CD14-positive monocyte (primary cell): ENCODE measurements around the gene KIFC3. TPM values are rescaled to one million over a fixed set of nuclear protein-coding genes. Genes with fewer than 3 reads are reported as not detected.

Experiments used
- DNase-seq, 3 donors: peaks; one replicate each; pipeline ENCODE4 v3.0.0-alpha.2; 2011 to 2022
- H2AFZ ChIP-seq: 2 replicates; pipeline ENCODE4 v1.6.0; 2012; ENCODE audit warnings: mild to moderate bottlenecking, low read depth, low read length, inconsistent platforms; ENCODE audit not compliant: insufficient read depth, poor library complexity, severe bottlenecking
- H3K27ac ChIP-seq, 2 donors: 1 replicate in 1 of 2; 2 replicates in 1 of 2; pipeline ENCODE4 v1.5.1; 2012 to 2013; ENCODE audit warnings: low read length in 2 of 2, control low read depth in 1 of 2, inconsistent platforms in 1 of 2, low read depth in 1 of 2, mild to moderate bottlenecking in 1 of 2
- H3K27me3 ChIP-seq, 2 donors: one replicate each; pipeline versions ENCODE4 v1.6.0 to v1.6.1; 2011 to 2013; ENCODE audit warnings: low read length in 2 of 2; ENCODE audit not compliant: control insufficient read depth in 2 of 2, insufficient read depth in 2 of 2
- H3K36me3 ChIP-seq, 2 donors: replicated peaks in 1 of 2; 1 replicate in 1 of 2; 2 replicates in 1 of 2; pipeline versions ENCODE4 v1.5.1 to v1.6.1; 2012 to 2013; ENCODE audit warnings: low read length in 2 of 2, control low read depth in 1 of 2, inconsistent platforms in 1 of 2, mild to moderate bottlenecking in 1 of 2; ENCODE audit not compliant: insufficient read depth in 2 of 2, control insufficient read depth in 1 of 2
- H3K4me1 ChIP-seq, 2 donors: 1 replicate in 1 of 2; 2 replicates in 1 of 2; pipeline versions ENCODE4 v1.5.1 to v1.6.1; 2012 to 2013; ENCODE audit warnings: low read length in 2 of 2, control low read depth in 1 of 2, inconsistent platforms in 1 of 2, mild to moderate bottlenecking in 1 of 2, moderate library complexity in 1 of 2; ENCODE audit not compliant: insufficient read depth in 2 of 2, control insufficient read depth in 1 of 2
- H3K4me2 ChIP-seq: replicated peaks from 2 replicates; pipeline ENCODE3; 2012; ENCODE audit warnings: low read length, moderate library complexity, mild to moderate bottlenecking; ENCODE audit not compliant: poor library complexity, severe bottlenecking; ENCODE audit errors: extremely low read depth
- H3K4me3 ChIP-seq, 3 experiments: fragments of 200-600 bp in 1 of 3; sonication (generic) in 1 of 3; replicated peaks in 1 of 3; 1 replicate in 2 of 3; 2 replicates in 1 of 3; pipeline ENCODE4 v1.5.1; 2011 to 2013; ENCODE audit warnings: low read length in 3 of 3, mild to moderate bottlenecking in 3 of 3, control low read depth in 2 of 3, low read depth in 2 of 3, inconsistent platforms in 1 of 3, moderate library complexity in 1 of 3
- H3K79me2 ChIP-seq: 2 replicates; pipeline ENCODE4 v1.6.0; 2012; ENCODE audit warnings: mild to moderate bottlenecking, control low read depth, inconsistent platforms, low read length, moderate library complexity; ENCODE audit not compliant: insufficient read depth
- H3K9ac ChIP-seq: 2 replicates; pipeline ENCODE4 v1.6.0; 2017; ENCODE audit warnings: low read length, mild to moderate bottlenecking; ENCODE audit not compliant: insufficient read depth, poor library complexity, severe bottlenecking
- H3K9me3 ChIP-seq, 2 donors: replicated peaks in 1 of 2; 1 replicate in 1 of 2; 2 replicates in 1 of 2; pipeline versions ENCODE4 v1.5.1 to v1.6.1; 2012 to 2013; ENCODE audit warnings: low read length in 2 of 2, control low read depth in 1 of 2; ENCODE audit not compliant: control insufficient read depth in 1 of 2, insufficient read depth in 1 of 2
- H4K20me1 ChIP-seq: 2 replicates; pipeline ENCODE4 v1.6.0; 2012; ENCODE audit warnings: mild to moderate bottlenecking, low read length, control low read depth, moderate library complexity; ENCODE audit not compliant: insufficient read depth
- H3K27ac Mint-ChIP-seq, 7 donors: one replicate each; pipeline ENCODE4 v1.8.0; 2020; ENCODE audit warnings: mild to moderate bottlenecking in 7 of 7, mixed read lengths in 7 of 7, moderate library complexity in 6 of 7, inconsistent platforms in 2 of 7
- H3K27me3 Mint-ChIP-seq, 3 donors: one replicate each; pipeline ENCODE4 v1.8.0; 2021 to 2022; ENCODE audit warnings: low read depth in 3 of 3, mild to moderate bottlenecking in 3 of 3, mixed read lengths in 3 of 3, moderate library complexity in 3 of 3, inconsistent platforms in 1 of 3
- H3K36me3 Mint-ChIP-seq, 2 donors: one replicate each; pipeline ENCODE4 v1.8.0; 2020; ENCODE audit warnings: mixed read lengths in 2 of 2, inconsistent platforms in 1 of 2, mild to moderate bottlenecking in 1 of 2
- H3K4me1 Mint-ChIP-seq: one replicate; pipeline ENCODE4 v1.8.0; 2020; ENCODE audit warnings: mild to moderate bottlenecking, mixed read lengths
- H3K4me3 Mint-ChIP-seq, 2 donors: one replicate each; pipeline ENCODE4 v1.8.0; 2020; ENCODE audit warnings: mild to moderate bottlenecking in 2 of 2, mixed read lengths in 2 of 2, moderate library complexity in 1 of 2
- H3K9me3 Mint-ChIP-seq, 7 donors: one replicate each; pipeline ENCODE4 v1.8.0; 2020 to 2022; ENCODE audit warnings: mixed read lengths in 7 of 7, mild to moderate bottlenecking in 6 of 7, moderate library complexity in 6 of 7, inconsistent platforms in 2 of 7
- WGBS: methylation state at CpG from one replicate; pipeline ENCODE4 v1.1.5; 2013; ENCODE audit warnings: missing lambda C conversion rate; ENCODE audit not compliant: insufficient coverage; 5-methylcytosine and 5-hydroxymethylcytosine counted together
- intact Hi-C, 2 donors: fragments of 100-400 bp; cut with micrococcal nuclease; formaldehyde crosslinking; loops; one replicate each; pipeline versions ENCODE4 v1.15.0 to v1.15.1; 2023
- polyA minus RNA-seq: library from RNA; depleted of rRNA, polyadenylated mRNA; stranded (reverse); fragments of >200 nt; gene quantifications from 2 replicates; pipeline ENCODE4 v1.2.3, GENCODE V29; 2012
- polyA plus RNA-seq, 3 donors: library from polyadenylated mRNA; depleted of rRNA in 1 of 3; unstranded in 2 of 3; stranded (reverse) in 1 of 3; fragments of 300-500 nt in 2 of 3; fragments of >200 nt in 1 of 3; fragmentation: Illumina TruSeq in 2 of 3; gene quantifications; 1 replicate in 2 of 3; 2 replicates in 1 of 3; pipeline ENCODE4 v1.2.3, GENCODE V29; 2012 to 2021
- total RNA-seq, 12 experiments: library from RNA in 1 of 12; stranded (reverse) in 1 of 12; fragments of 120-200 nt in 1 of 12; gene quantifications; one replicate each; pipeline ENCODE4 v1.2.4 and lab custom pipeline; 2013 to 2026; ENCODE audit warnings: mixed read lengths in 6 of 12, inconsistent platforms in 1 of 12
- TF ChIP-seq, protein P1 (sequence below): fragments of 200-600 bp; IDR thresholded peaks from one replicate; pipeline ENCODE4 v1.8.0; 2022; ENCODE audit warnings: antibody characterized with exemption, mild to moderate bottlenecking

Gene KIFC3, protein sequence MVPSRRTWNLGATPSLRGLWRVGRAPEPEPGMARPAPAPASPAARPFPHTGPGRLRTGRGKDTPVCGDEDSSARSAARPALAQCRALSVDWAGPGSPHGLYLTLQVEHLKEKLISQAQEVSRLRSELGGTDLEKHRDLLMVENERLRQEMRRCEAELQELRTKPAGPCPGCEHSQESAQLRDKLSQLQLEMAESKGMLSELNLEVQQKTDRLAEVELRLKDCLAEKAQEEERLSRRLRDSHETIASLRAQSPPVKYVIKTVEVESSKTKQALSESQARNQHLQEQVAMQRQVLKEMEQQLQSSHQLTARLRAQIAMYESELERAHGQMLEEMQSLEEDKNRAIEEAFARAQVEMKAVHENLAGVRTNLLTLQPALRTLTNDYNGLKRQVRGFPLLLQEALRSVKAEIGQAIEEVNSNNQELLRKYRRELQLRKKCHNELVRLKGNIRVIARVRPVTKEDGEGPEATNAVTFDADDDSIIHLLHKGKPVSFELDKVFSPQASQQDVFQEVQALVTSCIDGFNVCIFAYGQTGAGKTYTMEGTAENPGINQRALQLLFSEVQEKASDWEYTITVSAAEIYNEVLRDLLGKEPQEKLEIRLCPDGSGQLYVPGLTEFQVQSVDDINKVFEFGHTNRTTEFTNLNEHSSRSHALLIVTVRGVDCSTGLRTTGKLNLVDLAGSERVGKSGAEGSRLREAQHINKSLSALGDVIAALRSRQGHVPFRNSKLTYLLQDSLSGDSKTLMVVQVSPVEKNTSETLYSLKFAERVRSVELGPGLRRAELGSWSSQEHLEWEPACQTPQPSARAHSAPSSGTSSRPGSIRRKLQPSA
- 1.8 TPM for total RNA-seq (2013)
- polyA plus RNA-seq (1 to 10 TPM in 1 of 3 donors, under 1 TPM in 1, not detected in 1; 0.24 to 1.7 TPM), polyA minus RNA-seq (1.4 and 2.2 TPM in 2 replicates), total RNA-seq (lab: John Stamatoyannopoulos, UW) (3.4 to 16.1 (median 7.8) reads per million in 11 experiments)

DNA sequence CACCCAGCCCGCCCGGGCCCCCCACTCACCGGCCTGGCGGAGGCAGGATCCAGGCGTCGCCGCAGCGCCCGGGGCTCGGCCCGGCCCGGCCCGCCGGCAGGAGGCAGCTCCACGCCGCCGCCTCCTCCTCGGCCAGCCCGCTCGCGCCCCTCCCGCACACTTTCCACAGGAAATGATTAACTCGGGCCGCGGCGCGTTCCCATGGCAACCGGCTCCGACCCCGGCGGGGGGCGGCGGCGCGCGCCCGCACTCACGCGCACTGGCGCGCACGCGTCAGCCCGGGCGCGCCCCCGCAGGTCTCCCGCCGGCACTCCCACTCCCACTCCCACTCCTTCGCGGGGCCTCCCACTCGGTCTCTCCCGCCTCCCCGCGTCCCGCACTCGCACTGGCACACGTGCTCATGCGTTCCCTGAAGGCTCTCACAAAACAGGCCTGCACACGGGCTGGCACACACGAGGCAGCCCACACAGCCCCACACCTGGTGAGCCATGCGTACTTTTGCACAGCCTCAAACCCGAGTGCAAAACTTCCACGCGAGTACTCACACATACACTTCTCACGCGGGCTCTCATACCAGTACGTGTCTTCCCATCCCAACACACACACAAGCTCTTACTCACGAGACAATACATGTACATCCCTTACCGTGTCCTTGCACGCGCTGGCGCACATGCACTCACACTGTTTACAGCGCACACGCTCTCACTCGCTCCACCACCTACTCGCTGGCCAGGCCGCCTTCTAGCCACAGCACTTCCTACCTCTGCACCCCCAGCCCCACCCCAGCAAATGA lies at the start of gene KIFC3:
KIFC3 (minus strand) TSS at position 151 of the 793 bp plus-strand sequence. CDS start 4,248 bp downstream, outside the sequence.
- H3K27me3 ChIP-seq: peaks cover 23 to 55% of the 10 kb centered on the region in 2 donors
- Mint-ChIP-seq H3K4me3 (peak within 1 kb of the TSS; percentile 75 to 96), H3K9me3 (peaks cover 0 to 9% (median 5%) of the 10 kb centered on the region in 7 donors), H3K27ac (peak within 1 kb of the TSS in 6 of 7 donors; percentile 32 to 84 (median 66)), H3K27me3 (peaks cover 42 to 76% (median 63%) of the 10 kb centered on the region in 3 donors), H3K36me3 (peaks cover 7 to 9% of the 10 kb centered on the region in 2 donors), H3K4me1 (peaks cover 40% of the 10 kb centered on the region)
- WGBS: 15% methylated on average over 78 of the region's 78 CpGs
- no peaks in the 10 kb centered on the region for H3K9me3 ChIP-seq
- peak within 1 kb of the TSS in 2 of 3 experiments; percentile 25 to 56 for H3K4me3 ChIP-seq
- peak within 1 kb of the TSS; percentile 34 for H2AFZ ChIP-seq
- intact Hi-C loops: loop anchor here (5.0 to 10.0 kb wide), 3 partner anchors 90 to 205 kb away; partner anchors contain the start of genes USB1 (in 1 of the 2) and ZNF319 (in 1 of the 2)
- no peak within 1 kb of the TSS for H3K27ac ChIP-seq
- peaks cover 36 to 40% of the 10 kb centered on the region in 2 donors for H3K4me1 ChIP-seq
- DNase-seq: peak; percentile 61 to 79 (median 73)
- TF ChIP-seq, protein P1, sequence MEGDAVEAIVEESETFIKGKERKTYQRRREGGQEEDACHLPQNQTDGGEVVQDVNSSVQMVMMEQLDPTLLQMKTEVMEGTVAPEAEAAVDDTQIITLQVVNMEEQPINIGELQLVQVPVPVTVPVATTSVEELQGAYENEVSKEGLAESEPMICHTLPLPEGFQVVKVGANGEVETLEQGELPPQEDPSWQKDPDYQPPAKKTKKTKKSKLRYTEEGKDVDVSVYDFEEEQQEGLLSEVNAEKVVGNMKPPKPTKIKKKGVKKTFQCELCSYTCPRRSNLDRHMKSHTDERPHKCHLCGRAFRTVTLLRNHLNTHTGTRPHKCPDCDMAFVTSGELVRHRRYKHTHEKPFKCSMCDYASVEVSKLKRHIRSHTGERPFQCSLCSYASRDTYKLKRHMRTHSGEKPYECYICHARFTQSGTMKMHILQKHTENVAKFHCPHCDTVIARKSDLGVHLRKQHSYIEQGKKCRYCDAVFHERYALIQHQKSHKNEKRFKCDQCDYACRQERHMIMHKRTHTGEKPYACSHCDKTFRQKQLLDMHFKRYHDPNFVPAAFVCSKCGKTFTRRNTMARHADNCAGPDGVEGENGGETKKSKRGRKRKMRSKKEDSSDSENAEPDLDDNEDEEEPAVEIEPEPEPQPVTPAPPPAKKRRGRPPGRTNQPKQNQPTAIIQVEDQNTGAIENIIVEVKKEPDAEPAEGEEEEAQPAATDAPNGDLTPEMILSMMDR: no peak
- H3K4me2 ChIP-seq: peak within 1 kb of the TSS; percentile 68
- no peaks in the 10 kb centered on the region for H3K36me3 ChIP-seq
- no peaks in the 10 kb centered on the region for H4K20me1 ChIP-seq
- no peak within 1 kb of the TSS for H3K9ac ChIP-seq
- H3K79me2 ChIP-seq: no peaks in the 10 kb centered on the region
